Renal pelvis (tissue), 4 donors: ENCODE data around the gene CDK17. TPM values are rescaled to one million over a fixed set of nuclear protein-coding genes. Genes with fewer than 3 reads are reported as not detected.
"Not testable (repeated sequence)": the region's sequence is repeated elsewhere in the genome, so short reads cannot be mapped to it uniquely, and the experiment has no call there.

Source experiments
- DNase-seq: peaks from one replicate; pipeline ENCODE4 v3.0.0-alpha.2; 2013
- polyA plus RNA-seq, 3 donors: library from polyadenylated mRNA; unstranded; fragments of 120-200 nt; gene quantifications; one replicate each; pipeline ENCODE4 v1.2.1, GENCODE V29; 2013; ENCODE audit not compliant: insufficient read length in 3 of 3

CDK17 gene
- polyA plus RNA-seq, 3 donors = 29.9 to 38.3 (median 36.9) TPM

DNA sequence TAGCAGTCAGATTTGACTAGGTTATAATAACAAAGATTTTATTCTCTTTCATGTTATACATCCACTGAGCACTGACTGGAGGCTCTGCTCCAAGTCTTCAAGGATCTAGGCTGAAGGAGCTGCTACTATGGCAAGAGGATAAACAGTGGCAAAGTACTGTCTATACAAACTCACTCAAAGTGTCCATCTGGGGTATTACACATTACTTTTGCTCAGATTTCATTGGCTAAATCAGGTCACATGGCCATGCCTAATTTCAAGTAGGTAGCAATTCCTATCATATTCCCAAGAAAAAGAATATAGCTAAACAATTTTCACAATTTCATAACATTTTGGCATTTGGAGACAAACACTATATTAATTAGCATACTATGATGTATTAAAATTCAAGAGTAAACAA, 40.9 kb downstream of the CDK17 start:
- no peak for DNase-seq

DNA sequence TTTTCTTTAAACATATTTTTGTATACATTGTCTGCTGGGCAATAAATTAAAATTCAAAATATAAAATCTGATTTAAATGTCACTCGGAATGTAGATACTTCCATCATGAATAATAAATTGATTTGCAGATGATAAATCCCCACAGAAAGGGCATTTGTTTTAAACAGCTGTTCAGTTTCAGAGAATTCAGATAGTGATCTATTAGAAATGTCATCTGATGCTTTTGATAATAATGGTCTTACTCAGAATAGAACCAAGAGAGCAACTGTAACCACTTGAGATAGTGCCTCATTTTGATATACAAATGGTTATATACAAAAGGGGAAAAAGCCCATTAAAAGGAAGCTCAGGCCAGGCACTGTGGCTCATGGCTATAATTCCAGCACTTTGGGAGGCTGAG, 43.4 kb downstream of the CDK17 start:
- DNase-seq = no peak

DNA sequence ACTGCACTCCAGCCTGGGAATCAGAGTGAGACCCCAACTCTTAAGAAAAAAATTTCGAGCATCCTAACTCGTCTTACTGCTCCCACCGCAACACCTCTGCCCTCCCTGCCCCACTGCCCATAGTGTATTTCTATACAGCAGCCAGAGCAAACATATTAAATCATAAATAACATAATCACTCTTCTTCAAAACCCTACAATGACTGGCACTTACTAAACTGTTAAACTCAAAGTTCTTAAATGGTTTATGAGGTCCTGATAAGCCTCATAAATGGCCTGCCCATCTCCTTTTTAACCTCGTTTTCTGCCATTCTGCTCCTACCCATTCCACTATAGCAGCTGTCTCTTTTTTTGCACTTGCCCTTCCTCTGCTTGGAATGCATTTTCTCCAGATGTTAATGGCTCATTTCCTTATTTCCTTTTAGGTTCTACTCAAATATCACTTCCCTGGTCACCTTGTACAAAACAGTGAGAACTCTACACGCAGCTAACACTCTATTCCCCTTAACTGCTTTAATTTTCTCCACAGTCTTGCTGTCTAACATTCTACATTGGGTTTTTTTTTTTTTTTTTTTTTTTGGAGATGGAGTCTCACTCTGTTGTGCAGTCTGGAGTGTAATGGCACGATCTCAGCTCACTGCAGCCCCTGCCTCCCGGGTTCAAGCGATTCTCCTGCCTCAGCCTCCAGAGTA, 45.2 kb downstream of the CDK17 start:
- no peak for DNase-seq

GRCh38 chr12:96354326-96354725, 45.9 kb downstream of the CDK17 start:
- DNase-seq = no peak

GRCh38 chr12:96352161-96352835, 47.9 kb downstream of the CDK17 start:
- no peak for DNase-seq

DNA sequence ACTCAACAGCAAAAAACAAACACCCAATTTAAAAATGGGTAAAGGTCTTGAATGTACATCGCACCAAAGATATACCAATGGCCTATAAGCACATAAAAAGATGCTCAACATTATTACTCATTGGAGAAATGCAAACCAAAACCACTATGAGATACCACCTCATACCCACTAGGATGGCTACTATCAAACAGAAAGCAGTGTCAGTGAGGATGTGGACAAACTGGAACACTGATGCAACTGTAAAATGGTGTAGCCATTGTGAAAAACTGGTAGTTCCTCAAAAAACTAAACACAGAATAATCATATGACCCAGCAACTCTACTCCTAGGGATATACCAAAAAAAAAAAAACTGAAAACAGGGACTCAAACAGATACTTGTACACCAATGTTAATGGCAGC, 49.3 kb downstream of the CDK17 start:
- DNase-seq = no peak

DNA sequence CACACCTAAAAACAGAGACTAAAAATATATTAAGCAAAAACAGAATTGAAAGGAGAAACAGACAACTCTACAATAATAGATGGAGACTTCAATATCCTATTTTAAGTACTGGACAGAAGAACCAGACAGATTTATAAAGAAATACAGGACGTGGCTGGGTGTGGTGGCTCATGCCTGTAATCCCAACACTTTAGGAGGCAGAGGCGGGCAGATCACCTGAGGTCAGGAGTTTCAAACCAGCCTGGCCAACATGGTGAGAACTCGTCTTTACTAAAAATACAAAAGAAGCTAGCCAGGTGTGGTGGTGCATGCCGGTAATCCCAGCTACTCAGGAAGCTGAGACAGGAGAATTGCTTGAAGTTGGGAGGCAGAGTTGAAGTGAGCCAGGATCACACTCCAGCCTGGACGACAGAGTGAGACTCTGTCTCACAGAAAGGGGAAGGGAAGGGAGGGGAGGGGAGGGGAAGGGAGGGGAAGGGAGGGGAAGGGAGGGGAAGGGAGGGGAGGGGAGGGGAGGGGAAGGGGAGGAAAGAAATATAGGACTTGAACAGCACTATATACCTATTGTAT, 53.0 kb downstream of the CDK17 start:
- DNase-seq = no peak

DNA sequence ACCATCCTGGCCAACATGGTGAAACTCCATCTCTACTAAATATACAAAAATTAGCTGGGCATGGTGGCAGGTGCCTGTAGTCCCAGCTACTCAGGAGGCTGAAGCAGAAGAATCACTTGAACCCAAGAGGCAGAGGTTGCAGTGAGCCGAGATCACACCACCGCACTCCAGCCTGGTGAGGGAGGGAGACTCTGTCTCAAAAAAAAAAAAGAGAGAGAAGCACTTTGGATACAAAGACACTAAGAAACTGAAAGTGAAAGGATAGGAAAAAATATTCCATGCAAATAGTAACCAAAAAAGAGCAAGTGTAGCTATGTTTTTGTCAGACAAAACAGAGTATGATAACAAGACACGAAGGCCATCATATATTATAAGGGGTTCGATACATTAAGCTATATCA, 53.5 kb downstream of the CDK17 start:
- not testable (repeated sequence) for DNase-seq

DNA sequence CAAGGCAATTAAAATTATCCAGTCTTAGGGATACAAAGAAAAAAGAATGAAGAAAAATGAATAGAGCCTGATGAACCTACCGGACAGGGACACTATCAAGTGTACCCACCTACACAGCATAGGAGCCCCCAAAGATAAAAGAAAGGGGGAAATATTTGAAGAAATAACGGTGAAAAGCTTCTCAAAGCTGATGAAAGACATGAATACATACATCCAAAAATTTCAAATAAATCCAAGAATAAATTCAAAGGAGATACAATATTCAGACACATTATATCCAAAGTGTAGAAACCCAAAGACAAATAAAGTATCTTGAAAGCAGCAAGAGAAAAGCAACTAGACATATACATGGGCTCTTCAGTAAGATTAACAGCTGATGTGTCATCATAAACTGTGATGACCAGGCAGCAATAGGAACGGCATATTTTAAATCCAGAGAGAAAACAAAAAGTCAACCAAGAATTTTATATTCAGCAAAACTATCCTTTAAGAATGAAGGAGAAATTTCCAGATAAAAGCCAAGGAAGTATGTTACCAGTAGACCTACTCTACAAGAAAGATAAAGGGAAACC, 56.0 kb downstream of the CDK17 start:
- DNase-seq = no peak

- DNase-seq = no peak
Observed at GRCh38 chr12:96343347-96343954, 56.8 kb downstream of the CDK17 start.

DNA sequence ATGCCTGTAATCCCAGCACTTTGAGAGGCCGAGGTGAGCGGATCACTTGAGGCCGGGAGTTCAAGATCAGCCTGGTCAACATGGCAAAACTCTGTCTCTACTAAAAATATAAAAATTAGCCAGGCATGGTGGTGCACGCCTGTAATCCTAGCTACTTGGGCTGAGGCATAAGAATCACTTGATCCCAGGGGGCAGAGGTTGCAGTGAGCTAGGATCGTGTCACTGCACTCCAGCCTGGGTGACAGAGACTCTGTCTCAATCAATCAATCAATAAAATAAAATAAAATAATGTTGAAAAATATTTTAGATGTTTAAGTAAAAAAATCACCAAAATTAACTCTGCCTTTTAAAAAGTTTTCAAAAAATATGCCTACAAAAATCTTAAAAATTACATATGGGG, 60.6 kb downstream of the CDK17 start:
- DNase-seq = not testable (repeated sequence)

DNA sequence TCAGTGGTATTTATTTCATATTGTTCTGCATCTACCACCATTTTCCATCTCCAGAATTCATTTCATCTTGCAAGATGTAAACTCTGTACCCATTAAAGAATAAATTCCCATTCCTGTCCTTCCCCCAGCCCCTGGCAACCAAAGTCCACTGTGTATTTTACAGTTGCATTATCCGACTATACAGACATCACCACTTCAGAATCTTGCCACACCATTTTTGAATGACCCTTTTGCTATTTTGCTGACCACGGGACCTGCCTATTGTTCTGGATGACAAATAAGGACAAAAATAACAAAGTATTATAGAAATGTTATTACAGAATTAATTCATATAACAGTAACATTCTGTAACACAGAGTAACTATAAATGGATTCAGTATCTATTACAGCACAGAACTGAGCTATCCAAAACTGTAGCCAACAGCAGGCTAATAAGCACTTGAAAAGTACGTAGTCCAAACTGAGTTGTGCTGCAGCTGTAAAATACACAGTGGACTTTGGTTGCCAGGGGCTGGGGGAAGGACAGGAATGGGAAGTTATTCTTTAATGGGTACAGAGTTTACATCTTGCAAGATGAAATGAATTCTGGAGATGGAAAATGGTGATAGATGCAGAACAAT, 61.3 kb downstream of the CDK17 start:
- DNase-seq = no peak

DNA sequence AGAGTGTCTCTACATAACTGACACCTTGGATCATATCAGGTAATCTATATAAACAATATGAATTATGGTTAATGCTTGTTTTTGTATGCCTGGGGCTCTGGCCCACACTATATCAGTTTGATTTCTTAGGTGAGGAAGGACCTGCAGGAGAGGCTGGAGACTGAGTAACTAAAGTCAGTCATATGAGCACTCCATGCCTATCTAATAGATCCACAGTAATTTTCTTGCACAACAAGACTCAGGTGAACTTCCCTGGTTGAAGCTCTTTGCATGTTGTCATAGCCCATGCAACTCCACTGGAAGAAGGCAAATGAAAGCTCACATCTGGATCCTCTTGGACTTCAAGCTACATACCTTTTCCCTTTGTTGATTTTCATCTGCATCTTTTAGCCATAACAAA, 62.3 kb downstream of the CDK17 start:
- no peak for DNase-seq

DNA sequence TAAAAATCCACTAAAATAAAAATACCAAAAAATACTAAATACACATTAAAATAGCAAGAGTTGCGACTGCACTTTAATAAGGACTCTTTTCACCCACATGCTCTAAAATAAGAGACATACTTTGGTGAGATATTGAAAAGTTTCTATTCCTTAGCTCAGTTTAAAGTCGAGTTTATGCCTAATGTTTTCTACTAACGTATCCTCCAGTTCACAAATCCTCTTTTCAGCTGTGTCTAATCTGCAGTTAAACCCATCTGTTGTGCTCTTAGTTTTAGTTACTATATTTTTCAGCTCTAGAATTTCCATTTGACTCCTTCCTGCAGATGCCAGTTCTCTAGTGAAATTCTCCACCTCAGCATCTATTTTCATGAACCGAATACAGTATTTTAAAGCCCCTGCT, 63.8 kb downstream of the CDK17 start:
- no peak for DNase-seq

- no peak for DNase-seq
Observed at GRCh38 chr12:96335270-96335669, 65.0 kb downstream of the CDK17 start.

DNA sequence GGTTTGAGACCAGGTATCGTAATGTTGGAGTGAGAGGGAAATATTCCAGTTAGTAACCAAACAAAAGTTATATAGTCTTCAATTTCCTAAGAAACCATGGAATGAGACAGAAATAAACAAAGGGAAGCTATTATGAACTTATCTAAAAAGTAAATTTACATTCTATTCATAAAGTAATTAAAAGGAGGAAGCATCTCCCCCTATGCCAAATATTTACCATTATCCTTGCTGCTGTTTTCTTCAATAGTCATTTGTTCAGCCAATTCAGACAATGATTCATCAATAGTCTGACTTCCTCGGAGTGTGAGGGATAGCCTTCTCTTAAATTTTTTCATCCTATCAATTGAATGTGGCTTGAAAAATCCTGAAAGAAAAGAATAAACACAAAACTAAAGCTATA, 65.7 kb downstream of the CDK17 start:
- no peak for DNase-seq

DNA sequence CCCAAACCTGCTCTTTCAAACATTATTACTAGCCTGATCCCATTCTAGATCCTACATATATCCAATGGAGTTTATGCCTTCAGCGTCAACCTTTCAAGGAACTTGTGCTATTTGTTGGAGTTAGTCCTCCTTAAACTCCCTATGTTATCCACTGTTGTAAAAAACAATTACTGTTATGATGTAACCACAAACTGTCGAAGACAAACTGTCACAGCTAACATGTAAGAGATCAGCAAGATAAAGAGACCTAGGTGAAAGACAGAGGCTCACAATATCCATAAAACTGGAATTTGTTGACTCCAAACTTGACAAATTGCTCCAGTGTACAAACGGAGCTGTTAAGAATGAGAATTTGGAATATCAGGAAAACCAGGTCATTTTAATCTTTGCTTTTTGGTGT, 70.7 kb downstream of the CDK17 start:
- no peak for DNase-seq

GRCh38 chr12:96329018-96329417, 71.2 kb downstream of the CDK17 start:
- no peak for DNase-seq

DNA sequence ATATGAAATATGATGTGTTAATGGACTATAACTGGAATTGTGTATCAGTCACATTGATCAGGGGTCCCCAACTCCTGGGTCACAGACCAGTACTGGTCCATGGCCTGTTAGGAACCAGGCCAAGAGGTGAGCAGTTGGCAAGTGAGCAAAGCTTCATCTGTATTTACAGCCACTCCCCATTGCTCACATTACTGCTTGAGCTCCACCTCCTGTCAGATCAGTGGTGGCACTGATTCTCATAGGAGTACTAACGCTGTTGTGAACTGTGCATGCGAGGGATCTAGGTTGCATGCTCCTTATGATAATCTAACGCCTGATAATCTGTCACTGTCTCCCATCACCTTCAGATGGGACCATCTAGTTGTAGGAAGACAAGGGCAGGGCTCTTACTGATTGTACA, 72.3 kb downstream of the CDK17 start:
- DNase-seq = no peak

- DNase-seq = no peak
Observed at GRCh38 chr12:96327346-96327745, 72.9 kb downstream of the CDK17 start.

- no peak for DNase-seq
Observed at GRCh38 chr12:96326628-96327227, 73.5 kb downstream of the CDK17 start.

- DNase-seq = no peak
Observed at GRCh38 chr12:96323906-96324305, 76.3 kb downstream of the CDK17 start.
